HG02840 (cell line): Measurements from ENCODE around the gene TSPAN8.
"Not testable (repeated sequence)": the region's sequence is repeated elsewhere in the genome, so short reads cannot be mapped to it uniquely, and the experiment has no call there.

ENCODE experiments used
- ATAC-seq: cut with Tn5 transposase; IDR thresholded peaks from one replicate; pipeline ENCODE4 v1.9.1; 2021; ENCODE audit warnings: mild to moderate bottlenecking, moderate library complexity, moderate number of reproducible peaks; ENCODE audit not compliant: unreplicated experiment, low FRiP score

TSPAN8 gene

GRCh38 chr12:71134405-71134804 lies 23.4 kb downstream of the TSPAN8 start:
- ATAC-seq = no peak

- no peak for ATAC-seq
Observed at GRCh38 chr12:71130521-71131069, 27.2 kb downstream of the TSPAN8 start.

DNA sequence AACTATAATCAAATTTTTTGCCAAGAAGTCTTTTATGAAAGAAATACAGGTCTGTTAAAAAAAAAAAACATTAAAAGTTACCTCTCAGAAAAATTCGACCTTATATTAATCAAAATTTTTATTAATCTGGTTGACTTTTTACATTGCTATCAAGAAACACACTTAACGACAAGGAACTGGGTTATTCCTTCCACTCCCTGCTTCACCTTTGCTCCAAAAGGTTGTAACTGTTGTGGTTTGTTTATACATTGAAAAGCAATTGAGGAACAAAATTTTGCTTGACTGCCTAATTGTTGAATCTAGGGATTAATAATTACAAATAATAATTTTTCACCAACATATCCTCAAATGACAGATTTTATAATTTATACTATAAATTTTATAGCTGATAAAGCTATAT lies 28.4 kb downstream of the TSPAN8 start:
- ATAC-seq = no peak

GRCh38 chr12:71128191-71128788 lies 29.5 kb downstream of the TSPAN8 start:
- ATAC-seq = no peak

- no peak for ATAC-seq
Observed at GRCh38 chr12:71125949-71126348, 31.9 kb downstream of the TSPAN8 start.

- ATAC-seq = no peak
Observed at GRCh38 chr12:71125515-71125914, 32.3 kb downstream of the TSPAN8 start.

GRCh38 chr12:71124835-71125460 lies 32.9 kb downstream of the TSPAN8 start:
- no peak for ATAC-seq

DNA sequence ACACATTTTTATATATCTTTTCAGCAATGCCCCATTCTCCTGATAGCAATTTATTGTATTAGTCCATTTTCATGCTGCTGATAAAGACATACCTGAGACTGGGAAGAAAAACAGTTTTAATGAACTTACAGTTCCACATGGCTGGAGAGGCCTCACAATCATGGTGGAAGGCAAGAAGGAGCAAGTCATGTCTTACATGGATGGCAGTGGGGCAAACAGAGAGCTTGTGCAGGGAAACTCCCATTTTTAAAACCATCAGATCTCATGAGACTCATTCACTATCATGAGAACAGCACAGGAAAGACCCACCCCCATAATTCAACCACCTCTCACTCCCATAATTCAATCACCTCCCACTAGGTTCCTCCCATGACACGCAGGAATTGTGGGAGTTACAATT lies 44.7 kb downstream of the TSPAN8 start:
- not testable (repeated sequence) for ATAC-seq

- ATAC-seq = no peak
Observed at GRCh38 chr12:71109834-71110233, 48.0 kb downstream of the TSPAN8 start.

DNA sequence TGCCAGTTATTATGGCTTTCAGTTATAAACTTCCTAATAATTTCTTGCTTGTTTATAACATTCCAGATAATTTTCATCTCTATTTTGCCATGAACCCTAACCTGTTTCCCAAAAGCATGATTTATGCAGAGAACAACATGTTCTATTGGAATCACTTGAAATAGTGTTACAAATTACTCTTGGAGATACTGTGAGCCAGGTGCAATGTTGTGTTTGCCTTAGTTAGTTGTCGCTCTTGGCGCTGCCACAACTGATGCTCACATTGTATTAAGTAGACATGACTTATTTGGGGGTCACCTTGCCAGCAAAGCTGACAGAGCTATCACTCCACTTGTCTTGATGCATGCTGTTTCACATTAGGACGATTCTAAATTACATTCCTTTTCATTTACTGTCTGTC lies 49.4 kb downstream of the TSPAN8 start:
- no peak for ATAC-seq

GRCh38 chr12:71107936-71108335 lies 49.9 kb downstream of the TSPAN8 start:
- no peak for ATAC-seq

DNA sequence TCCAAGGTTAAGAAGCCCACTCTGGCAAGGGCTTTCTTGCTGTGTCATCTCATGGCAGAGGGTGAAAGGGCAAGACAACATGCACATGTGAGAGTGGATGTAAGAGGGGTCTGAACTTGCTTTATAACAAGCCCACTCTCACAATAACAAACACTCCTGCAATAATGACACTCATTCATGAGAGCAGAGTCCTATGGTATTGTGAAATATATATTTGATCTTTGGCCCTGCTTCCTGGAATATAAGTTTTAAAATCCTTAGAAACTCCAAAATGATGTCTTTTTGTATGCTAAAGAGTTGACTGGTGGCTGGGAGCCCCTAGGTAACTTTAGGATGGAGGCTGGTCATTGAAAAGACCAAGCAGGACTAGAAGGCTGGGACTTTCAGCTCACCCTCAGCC lies 51.8 kb downstream of the TSPAN8 start:
- no peak for ATAC-seq

- no peak for ATAC-seq
Observed at GRCh38 chr12:71092290-71092689, 65.5 kb downstream of the TSPAN8 start.

- ATAC-seq = no peak
Observed at GRCh38 chr12:71090971-71091370, 66.8 kb downstream of the TSPAN8 start.

DNA sequence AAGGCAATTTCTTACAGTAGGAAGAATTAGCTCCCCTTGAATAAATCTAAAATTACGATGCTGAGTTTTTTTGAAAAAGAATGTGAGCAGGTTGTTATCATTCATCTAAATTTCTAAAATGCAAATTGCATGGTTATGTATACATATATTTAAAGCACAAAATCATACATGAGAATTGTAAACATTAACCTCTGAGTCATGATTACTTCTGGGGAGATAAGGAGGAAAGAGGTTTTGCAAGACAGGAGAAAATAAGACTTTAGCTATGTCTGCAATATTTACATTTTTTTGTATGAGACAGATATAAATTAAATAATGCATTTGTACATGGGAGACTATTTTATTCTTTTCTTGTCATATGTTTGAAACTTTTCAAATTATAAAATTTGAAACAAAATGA lies 72.2 kb downstream of the TSPAN8 start:
- no peak for ATAC-seq

- ATAC-seq = no peak
Observed at GRCh38 chr12:71075743-71076142, 82.1 kb downstream of the TSPAN8 start.
